Kidney capillary endothelial cell (primary cell): ENCODE data around the gene PROKR1.
"Not testable (repeated sequence)": the region's sequence is repeated elsewhere in the genome, so short reads cannot be mapped to it uniquely, and the experiment has no call there.

Experiments
- DNase-seq: peaks from one replicate; pipeline ENCODE4 v3.0.0-alpha.2; 2018; ENCODE audit warnings: low spot score

Gene PROKR1

DNA sequence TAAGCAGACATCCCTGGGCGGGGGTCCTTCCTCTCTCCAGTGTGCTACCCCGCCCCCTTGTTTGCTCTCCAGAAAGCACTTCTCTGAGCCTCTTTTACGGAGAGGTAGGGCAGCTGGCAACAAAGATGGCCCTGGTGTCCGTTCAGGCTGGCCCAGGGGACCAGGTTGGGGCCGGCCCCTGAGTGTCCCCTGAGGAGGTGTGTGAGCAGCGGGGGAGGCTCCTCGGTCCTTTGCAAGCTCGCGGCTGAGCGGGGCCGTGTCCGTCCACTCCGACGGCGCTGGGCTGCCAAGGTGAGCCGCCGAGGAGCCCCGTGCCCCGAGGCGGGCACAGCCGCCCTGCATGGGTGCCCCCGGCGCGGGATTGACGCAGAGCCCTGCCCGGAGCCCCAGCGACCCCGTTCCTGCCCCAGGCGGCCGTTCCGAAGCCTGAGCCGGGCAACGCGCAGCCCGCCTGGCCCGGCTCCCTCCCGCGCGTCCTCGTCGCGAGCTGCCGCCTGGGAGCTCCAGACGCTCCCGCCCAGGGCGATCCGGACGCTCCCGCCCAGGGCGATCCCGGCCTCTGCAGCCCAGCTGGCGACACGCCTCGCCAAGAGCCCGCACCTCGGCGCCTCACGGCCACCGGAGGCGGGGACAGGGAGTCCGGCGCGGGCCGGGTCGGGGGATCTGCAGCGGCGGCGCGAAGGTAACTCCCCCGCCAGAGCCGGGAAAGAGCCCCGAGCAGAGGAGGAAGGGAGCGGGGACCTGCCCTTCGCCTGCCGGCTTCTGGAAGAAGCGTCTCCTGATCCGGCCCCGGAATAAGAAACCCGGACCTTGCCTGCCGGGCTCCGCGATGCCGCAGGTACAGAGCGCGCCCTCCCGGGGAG is at the start of gene PROKR1:
PROKR1 (plus strand) TSS at position 569 of the 863 bp plus-strand sequence. CDS start 2,243 bp downstream, outside the sequence.
- DNase-seq, result no peak

DNA sequence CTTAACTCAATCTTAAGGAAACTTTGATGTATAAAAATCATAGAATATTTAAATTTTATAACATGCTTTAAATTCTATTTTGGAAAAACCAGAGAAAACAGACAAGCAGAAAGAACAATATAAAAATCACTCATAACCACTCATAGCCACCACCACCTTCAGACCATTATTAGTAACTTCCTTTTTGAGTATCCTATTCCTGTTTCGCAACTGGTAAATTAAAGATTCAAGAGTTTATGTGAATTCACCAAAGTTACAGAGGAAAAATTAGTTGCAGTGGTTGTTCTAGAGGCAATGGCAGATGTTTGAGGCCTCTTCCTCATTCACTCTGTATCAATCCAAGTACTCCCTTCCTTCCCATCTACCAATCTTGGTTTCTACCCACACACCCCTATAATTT is 49.3 kb upstream of the PROKR1 start:
- no peak for DNase-seq

DNA sequence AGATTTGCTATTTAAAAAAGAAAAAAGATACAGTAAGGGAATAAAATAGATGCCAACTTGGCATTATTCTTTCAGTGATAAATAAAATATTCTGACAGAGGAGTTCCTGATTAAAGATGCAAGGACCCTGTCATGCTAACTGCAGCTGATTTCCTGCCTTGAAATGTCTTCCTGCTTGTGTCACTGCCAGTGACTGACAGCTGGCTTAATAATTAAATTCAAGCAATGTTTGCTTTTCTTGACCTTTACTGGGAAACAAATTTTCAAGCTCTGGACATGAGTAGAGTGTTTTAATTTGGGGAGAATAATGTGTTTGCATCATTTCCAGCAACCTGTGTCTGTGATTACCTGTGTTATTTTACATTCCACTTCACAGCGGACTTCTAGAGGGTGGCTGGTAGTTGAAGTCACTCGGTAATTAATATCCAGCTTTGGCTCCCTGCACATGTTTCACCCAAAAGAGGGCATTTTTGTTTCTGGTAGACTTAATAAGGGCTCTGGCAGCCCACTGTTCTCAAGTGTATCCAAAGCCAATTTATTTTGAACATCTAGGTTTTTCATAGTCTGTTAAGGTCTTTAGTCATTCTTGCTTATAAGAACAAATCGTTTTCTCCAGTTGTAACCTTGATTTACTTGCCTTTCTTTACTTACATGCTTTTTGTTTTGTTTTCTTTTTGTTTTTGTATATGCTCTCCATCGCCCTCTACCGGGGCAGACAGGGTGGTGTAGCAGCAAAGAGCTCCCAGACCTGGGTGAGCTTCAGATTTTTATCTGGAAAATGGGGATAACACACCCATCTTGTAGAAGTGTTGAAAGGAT is 48.5 kb upstream of the PROKR1 start:
- DNase-seq, result peak; percentile 39

DNA sequence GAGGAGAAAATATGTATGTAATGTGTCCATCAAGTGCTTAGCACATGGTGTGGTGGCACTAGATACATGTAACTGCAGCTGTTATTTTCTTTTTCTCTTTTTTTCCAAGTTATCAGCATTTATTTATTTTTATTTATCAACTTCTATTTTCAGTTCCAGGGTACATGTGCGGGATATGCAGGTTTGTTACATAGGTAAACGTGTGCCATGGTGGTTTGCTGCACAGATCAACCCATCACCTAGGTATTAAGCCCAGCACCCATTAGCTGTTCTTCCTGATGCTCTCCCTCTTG is 47.9 kb upstream of the PROKR1 start:
- DNase-seq, result not testable (repeated sequence)

DNA sequence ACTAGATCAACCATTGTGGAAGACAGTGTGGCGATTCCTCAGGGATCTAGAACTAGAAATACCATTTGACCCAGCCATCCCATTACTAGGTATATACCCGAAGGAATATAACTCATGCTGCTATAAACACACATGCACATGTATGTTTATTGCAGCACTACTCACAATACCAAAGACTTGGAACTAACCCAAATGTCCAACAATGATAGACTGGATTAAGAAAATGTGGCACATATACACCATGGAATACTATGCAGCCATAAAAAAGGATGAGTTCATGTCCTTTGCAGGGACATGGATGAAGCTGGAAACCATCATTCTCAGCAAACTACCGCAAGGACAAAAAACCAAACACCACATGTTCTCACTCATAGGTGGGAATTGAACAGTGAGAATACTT is 42.9 kb upstream of the PROKR1 start:
- not testable (repeated sequence) for DNase-seq

DNA sequence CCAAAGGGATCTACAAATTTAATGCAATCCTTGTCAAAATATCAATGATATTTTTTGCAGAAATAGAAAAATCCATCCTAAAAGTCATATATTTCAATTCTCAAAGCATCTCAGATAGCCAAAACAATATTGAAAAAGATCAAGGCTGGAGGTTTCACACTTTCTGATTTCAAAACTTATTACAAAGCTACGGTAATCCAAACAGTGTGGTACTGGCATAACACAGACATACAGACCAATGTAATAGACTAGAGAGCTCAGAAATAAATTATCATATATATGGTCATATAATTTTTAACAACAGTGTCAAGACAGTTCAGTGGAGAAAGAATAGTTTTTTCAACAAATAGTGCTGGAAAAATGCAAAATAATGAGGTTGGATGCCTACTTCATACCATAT is 40.3 kb upstream of the PROKR1 start:
- DNase-seq, result no peak

DNA sequence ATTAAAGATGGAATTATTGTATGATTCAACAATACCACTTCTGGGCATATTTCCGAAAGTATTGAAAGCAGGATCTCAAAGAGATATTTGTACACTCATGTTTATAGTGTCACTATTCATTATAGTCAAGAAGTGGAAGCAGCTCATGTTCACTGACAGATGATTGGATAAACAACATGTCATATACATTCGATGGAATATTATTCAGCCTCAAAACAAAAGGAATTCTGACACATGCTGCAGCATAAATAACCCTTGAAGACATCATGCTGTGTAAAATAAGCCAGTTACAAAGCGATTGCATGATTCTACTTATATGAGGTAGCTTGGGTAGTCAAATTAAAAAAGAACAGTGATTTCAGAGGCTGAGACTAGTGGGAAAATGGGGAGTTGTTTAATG is 39.3 kb upstream of the PROKR1 start:
- DNase-seq, result no peak

DNA sequence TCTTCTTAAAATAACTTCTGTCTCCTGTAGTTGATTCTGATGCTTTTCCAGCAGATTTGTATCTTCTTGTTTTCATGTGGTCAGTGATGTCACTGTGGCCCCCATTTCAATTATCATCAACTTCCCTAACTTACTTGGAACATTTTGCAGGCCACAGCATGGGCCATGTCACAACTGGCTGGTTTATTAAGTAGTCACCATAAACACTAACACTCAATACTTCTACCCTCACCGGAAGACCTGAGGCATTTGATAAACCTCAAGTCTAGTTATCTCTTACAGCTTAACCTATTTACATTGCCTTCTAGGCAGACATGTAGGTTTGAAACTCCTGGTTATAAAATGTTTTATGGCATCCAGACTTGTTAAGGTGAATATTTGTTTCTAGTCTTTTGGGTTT is 37.4 kb upstream of the PROKR1 start:
- no peak for DNase-seq

DNA sequence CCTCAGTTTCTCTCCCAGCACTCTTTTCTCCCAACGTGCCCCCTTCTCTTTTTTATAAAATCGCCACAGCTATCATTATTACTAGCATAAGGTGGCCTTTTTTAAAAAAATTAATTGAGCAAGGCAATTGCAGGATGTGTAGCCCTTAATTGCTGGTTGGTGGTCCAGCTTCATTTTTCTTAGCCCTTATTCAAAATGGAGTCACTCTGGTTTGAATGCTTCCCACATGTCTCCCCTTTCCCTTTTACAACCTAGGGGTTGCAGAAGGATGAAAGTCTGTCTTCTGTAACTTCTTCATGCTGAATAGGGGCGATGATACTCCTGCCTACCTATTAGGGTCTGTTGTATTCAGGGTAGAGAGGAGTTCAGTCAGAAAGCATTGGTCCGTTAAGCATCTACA is 36.6 kb upstream of the PROKR1 start:
- DNase-seq, result no peak

DNA sequence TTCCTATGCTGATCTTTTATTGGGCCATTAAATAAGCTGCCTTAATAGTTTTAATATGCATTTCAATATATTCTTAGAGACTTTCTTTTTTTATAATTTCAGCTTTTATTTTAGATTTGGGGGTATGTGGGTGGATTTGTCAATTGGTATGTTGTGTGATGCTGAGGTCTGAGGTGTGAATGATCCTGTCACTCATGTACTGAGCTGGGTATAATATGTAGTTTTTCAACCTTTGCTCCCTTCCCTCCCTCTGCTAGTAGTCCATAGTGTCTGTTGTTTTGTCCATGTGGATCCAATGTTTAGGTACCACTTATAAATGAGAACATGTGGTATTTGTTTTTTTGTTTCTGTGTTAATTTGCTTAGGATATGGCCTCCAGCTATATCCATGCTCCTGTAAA is 35.5 kb upstream of the PROKR1 start:
- no peak for DNase-seq

DNA sequence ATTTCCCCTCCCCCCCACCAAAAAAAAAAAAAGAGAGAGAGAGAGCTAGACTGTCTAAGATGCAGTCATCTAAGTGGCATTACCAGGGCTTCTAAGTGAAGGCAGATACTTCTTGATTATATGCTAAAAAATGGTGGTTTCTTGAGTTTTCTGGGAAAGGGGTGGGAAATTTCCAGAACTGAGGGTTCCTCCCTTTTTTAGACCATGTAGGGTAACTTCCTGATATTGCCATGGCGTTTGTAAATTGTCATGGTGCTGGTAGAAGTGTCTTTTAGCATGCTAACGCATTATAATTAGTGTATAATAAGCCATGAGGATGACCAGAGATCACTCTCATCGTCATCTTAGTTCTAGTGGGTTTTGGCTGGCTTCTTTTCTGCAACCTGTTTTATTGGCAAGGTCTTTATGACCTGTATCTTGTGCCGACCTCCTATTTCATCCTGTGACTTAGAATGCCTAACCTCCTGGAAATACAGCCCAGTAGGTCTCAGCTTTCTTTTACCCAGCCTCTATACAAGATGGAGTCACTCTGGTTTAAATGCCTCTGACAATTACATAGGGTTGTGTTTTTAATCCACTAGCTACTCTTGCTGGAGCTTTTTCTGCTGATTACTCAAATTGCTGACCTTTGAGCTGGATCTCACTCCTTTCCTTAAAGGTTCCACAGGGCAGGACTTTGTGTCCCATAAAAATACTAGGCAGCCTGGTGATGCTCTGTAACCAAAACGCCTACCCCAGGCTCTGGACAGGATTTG is 30.4 kb upstream of the PROKR1 start:
- DNase-seq, result no peak

DNA sequence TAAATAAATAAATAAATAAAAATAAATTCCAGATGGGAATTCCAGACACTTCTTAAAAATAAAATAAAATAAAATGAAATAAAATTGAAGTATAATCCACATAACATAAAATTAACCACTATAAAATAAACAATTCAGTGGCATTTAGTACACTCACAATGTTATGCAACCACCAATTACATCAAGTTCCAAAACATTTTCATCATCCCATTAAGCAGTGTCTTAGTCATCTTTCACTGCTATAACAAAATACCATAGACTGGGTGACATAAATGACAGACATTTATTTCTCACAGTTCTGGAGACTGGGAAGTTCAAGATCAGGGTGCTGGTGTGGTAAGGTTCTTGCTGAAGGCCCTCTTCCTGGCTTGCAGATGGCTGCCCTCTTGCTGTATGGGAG is 22.6 kb upstream of the PROKR1 start:
- DNase-seq, result no peak

DNA sequence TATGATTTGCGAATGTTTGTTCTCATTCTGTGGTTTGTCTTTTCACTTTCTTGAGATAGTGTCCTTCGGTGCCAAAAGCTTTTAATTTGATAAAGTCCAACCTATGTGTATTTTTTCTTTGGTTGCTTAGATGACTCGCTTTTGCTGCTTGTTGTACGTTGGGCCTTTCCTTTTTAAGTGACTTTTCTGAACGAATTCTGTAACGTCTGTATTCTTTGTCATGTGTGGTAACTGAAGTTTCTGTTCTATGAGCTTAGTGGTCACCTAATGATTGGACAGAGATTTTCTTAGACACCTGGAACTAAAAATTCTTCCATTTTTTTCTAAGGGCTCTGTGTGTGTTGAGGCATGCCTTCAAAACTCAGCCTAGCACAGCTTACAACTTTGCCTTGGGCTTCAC is 19.6 kb upstream of the PROKR1 start:
- no peak for DNase-seq

DNA sequence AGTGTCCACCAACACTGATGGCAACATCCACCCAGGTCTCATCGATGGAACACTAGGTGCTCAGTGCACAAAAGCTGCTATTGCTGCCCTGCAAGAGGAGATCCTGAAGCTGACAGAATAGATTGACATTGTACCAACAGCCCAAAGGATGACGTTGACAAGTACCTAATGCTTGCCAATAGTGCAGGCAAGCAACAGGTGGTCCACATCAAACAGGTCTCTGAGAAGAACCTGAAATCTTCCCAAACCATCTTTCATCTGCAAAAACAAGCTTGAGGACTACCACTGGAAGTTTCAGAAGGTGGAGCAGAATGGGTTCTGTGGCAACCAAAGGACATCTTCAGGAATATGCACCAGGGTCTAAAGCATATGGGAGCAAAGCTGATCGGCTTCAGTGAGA is 15.8 kb upstream of the PROKR1 start:
- DNase-seq, result no peak

DNA sequence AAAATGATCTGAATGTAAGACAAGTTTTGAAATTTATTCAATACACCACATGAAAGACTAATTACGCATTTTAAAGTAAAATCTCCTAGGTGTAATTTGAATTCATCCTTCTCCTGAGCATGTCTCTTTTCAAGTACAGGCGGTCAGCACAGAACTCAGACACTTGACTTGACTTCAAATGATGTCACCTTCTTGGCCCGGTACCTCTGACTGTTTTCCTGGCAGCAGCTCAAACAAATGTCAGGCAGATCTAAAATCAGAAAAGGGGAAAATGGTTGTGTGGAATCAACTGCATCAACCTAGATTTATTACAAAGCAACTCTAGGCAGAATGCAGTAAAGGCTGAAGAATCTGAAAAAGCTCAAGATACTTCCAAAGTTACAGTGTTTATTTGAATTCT is 11.4 kb upstream of the PROKR1 start:
- no peak for DNase-seq

DNA sequence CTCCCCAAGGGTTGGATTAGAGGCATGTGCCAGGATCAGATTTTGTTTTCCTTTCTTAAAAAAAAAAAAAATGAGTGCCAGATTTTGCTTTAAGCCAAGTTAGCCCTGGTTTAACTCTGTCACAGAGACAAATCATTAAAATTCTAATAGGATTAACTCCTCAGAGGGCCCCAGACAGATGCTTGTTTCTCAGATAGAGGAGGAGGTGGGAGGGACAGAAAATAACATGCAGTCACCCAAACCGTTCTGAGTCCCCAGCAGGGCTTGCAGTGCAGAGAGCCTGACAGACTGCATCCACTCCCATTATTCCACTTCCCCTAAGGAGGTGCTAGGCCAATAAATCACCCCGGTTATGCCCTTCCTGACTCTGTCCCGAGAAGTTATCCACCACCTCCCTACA is 6.3 kb upstream of the PROKR1 start:
- no peak for DNase-seq

DNA sequence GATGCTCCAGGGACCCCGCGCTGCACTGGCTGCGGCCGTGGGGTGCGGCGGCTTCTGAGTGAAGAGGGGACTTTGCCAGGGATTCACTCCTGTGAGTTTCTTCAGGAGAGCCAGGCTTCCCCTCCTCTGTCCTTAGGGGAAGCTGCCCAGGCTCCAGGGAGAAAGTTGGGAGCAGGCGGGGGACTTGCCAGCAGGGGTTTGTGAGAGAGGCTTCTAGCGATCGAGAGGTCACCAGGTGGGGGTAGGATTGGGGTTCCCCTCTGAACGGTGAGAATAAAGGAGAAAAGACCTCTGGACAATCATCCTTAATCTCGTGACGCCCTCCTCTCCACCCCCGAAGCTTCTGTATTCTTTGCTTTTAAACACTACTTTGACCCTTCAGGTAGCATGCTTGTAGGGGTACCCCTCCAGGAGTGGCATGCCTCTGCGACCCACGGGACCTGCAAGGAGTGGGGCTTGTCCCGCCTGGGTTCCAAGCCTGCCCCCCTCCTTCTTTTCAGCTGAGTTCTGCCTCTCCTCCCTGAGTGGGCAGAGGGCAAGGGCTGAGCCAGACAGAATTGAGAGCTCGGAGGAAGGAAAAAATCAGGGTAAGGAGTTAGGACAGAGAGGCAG is 601 bp downstream of the PROKR1 start:
- no peak for DNase-seq

DNA sequence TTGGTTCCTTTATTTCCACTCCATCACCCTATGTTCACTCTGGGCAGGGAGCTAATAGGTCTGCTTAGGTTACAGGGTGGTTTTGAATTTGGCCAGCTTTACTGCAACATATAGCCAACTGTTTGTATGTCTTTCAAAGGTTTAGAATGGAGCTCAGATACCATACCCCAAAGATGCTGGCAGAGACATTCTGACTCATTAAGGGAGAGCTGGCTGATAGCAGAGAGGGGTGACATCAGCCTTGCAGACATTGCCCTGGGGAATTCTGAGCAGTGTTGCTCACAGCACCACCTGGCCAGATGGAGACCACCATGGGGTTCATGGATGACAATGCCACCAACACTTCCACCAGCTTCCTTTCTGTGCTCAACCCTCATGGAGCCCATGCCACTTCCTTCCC is 2.1 kb downstream of the PROKR1 start:
- DNase-seq, result no peak

DNA sequence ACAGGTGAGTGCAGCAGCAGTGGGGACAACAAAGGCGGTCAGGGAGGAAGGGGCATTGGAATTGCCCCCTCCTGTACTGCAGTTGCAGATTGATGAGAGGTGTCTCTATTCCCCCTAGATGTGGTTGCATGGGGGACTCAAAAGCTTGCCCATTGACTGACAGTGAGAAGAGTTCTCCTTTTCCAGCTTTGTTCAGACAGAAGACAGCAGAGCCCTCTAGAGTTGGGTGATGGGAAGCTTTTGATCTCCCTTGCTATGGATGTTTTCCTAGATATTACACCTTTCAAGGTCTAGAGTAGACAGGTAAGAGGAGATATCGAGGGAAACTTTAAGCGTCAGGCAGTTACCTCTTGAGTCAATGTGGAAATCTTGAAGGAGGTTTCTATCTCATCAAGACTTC is 2.9 kb downstream of the PROKR1 start:
- DNase-seq, result no peak

DNA sequence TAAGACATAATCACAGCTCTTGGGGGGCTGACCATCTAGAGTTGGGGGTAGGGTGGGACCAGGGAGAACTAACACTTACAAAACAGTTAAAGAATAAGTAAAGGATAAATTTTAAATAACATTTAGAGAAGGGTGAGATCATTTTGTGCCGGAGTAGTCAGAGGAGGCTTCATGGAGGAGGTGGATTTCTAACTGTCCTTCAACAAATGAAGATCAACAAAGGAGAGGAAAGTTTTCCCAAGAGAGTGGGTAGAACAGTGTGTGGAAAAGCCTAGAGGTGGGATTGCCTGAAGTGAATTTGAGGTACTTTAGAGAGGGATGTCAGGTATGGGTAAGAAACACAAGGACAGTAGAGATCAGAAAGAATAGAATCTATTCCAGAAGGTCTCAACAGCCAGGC is 7.3 kb downstream of the PROKR1 start:
- DNase-seq, result no peak

DNA sequence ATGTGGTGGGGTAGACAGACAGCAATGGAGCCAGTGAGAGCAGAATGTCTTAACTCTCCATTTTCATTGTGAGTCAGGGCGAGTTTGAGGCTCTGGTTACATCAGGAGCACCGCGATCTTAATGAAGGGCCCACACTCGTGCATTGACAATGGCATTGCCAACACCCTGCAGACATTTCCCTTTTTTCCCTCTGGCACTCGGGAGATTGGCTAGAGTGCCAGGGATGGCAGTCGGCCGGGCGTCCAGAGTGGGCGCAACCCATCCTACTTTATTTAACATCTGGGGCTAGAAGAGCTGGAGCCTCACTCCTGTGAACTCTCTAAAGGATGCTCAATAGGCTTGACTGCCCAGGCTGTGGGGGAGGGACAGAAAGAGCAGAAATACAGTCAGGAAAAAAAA is 9.7 kb downstream of the PROKR1 start:
- no peak for DNase-seq

DNA sequence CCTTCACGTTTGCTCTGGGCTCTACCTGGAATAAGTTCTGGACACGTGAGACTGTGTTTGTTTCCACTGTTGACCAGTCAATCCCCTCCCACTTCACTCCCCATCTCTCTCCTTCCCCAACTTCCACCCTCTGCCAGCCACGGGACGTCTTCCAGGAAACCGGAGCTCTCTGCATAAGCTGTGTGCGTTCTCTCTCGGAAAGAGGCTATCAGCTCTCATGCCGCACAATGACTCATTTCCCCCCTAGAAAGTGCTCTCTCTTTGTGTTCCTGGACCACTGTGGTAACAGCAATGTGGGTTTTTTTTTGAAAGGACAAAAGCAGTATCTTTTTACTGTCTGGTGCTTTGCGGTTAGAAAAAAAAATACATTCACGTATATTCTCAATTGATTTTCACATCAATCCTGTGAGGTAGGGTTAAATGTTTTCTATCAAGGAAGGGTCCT is 10.2 kb downstream of the PROKR1 start:
- peak; percentile 76 for DNase-seq
